ENCODE data around the gene SPTY2D1. TPM values are rescaled to one million over a fixed set of nuclear protein-coding genes. Genes with fewer than 3 reads are reported as not detected.

Gene SPTY2D1
- total RNA-seq, 4 donors from 2014 or later, result 16.3 to 30.1 (median 25.3) TPM

Other genes with a start within 250 kb of the SPTY2D1 start
- gene LDHA, start 239.8 kb downstream of the SPTY2D1 start, total RNA-seq, result 100 to 1,000 TPM; 394 to 614 (median 526) TPM
- gene LDHC, start 222.0 kb downstream of the SPTY2D1 start, total RNA-seq, result not detected
- not detected for gene LDHAL6A, start 178.5 kb downstream of the SPTY2D1 start, total RNA-seq
- gene TSG101, start 107.4 kb downstream of the SPTY2D1 start, total RNA-seq, result 10 to 100 TPM; 60.1 to 72.8 (median 66.5) TPM
- 10 to 100 TPM; 33.7 to 45.6 (median 38.9) TPM for gene UEVLD, start 45.6 kb downstream of the SPTY2D1 start, total RNA-seq
- gene MISFA, start 34.6 kb downstream of the SPTY2D1 start, total RNA-seq, result 10 to 100 TPM in 2 of 4 donors, 1 to 10 TPM in 1, not detected in 1; 4.2 to 13.9 (median 10.4) TPM
- gene TMEM86A, start 64.4 kb upstream of the SPTY2D1 start, total RNA-seq, result 1 to 10 TPM; 2.6 to 5.5 (median 3.1) TPM
- under 1 TPM in 1 of 4 donors, not detected in 3; 0.13 TPM for gene IGSF22, start 91.8 kb upstream of the SPTY2D1 start, total RNA-seq
- 1 to 10 TPM; 1.3 to 4.4 (median 3.8) TPM for gene PTPN5, start 157.5 kb upstream of the SPTY2D1 start, total RNA-seq